Astrocyte (in vitro differentiated cells and primary cell): Measurements from ENCODE around the gene ABLIM2. TPM values are rescaled to one million over a fixed set of nuclear protein-coding genes. Genes with fewer than 3 reads are reported as not detected.

Experiments used
- DNase-seq: peaks from one replicate; pipeline ENCODE4 v3.0.0-alpha.2; 2010; ENCODE audit warnings: low read depth
- FAIRE-seq: peaks from 2 replicates; lab custom pipeline; 2011; peaks lifted over from hg19 to GRCh38; lab: Jason Lieb, UNC
- H2AFZ ChIP-seq: 2 replicates; pipeline ENCODE4 v1.6.0; 2012; ENCODE audit warnings: low read depth, low read length, inconsistent platforms
- H3K27ac ChIP-seq: 2 replicates; pipeline ENCODE4 v1.5.1; 2011; ENCODE audit warnings: low read depth, low read length, inconsistent platforms
- H3K27me3 ChIP-seq: 2 replicates; pipeline ENCODE4 v1.6.0; 2011; ENCODE audit warnings: low read length, inconsistent platforms; ENCODE audit not compliant: insufficient read depth
- H3K36me3 ChIP-seq: 2 replicates; pipeline ENCODE4 v1.5.1; 2011; ENCODE audit warnings: low read length, inconsistent platforms; ENCODE audit not compliant: insufficient read depth
- H3K4me1 ChIP-seq: 2 replicates; pipeline ENCODE4 v1.5.1; 2011; ENCODE audit warnings: low read length, inconsistent platforms; ENCODE audit not compliant: insufficient read depth
- H3K4me2 ChIP-seq: 2 replicates; pipeline ENCODE4 v1.6.0; 2012; ENCODE audit warnings: low read length, inconsistent platforms
- H3K4me3 ChIP-seq: 2 replicates; pipeline ENCODE4 v1.5.1; 2011; ENCODE audit warnings: low read depth, mild to moderate bottlenecking, low read length, inconsistent platforms; ENCODE audit not compliant: insufficient read depth
- H3K79me2 ChIP-seq: 2 replicates; pipeline ENCODE4 v1.6.0; 2012; ENCODE audit warnings: mild to moderate bottlenecking, low read length, inconsistent platforms; ENCODE audit not compliant: insufficient read depth
- H3K9ac ChIP-seq: 2 replicates; pipeline ENCODE4 v1.6.0; 2012; ENCODE audit warnings: mild to moderate bottlenecking, low read length, inconsistent platforms
- H3K9me3 ChIP-seq: 2 replicates; pipeline ENCODE4 v1.5.1; 2012; ENCODE audit warnings: low read depth, mild to moderate bottlenecking, low read length, inconsistent platforms; ENCODE audit not compliant: insufficient read depth
- H4K20me1 ChIP-seq: 2 replicates; pipeline ENCODE4 v1.6.0; 2012; ENCODE audit warnings: low read length, inconsistent platforms; ENCODE audit not compliant: insufficient read depth
- H3K27ac Mint-ChIP-seq: one replicate; pipeline ENCODE4 v1.8.0; 2021; ENCODE audit warnings: mild to moderate bottlenecking, mixed read lengths; ENCODE audit not compliant: unreplicated experiment
- H3K27me3 Mint-ChIP-seq: one replicate; pipeline ENCODE4 v1.8.0; 2021; ENCODE audit warnings: low read depth, mixed read lengths; ENCODE audit not compliant: unreplicated experiment
- H3K36me3 Mint-ChIP-seq: one replicate; pipeline ENCODE4 v1.8.0; 2021; ENCODE audit warnings: low read depth, mixed read lengths; ENCODE audit not compliant: unreplicated experiment
- H3K4me1 Mint-ChIP-seq: one replicate; pipeline ENCODE4 v1.8.0; 2021; ENCODE audit warnings: low read depth, mixed read lengths; ENCODE audit not compliant: unreplicated experiment
- H3K4me3 Mint-ChIP-seq: one replicate; pipeline ENCODE4 v1.8.0; 2021; ENCODE audit warnings: mild to moderate bottlenecking, moderate library complexity, mixed read lengths; ENCODE audit not compliant: unreplicated experiment
- H3K9me3 Mint-ChIP-seq: one replicate; pipeline ENCODE4 v1.8.0; 2021; ENCODE audit warnings: mild to moderate bottlenecking, mixed read lengths; ENCODE audit not compliant: unreplicated experiment
- EZH2 ChIP-seq: IDR thresholded peaks from 2 replicates; pipeline ENCODE4 v1.6.1; 2012; ENCODE audit warnings: mild to moderate bottlenecking, low read length, inconsistent platforms; ENCODE audit not compliant: insufficient read depth
- total RNA-seq: library from RNA; stranded (reverse); gene quantifications from 2 replicates; pipeline ENCODE4 v1.2.1, GENCODE V29; 2021
- TF ChIP-seq, protein P1 (sequence below): IDR thresholded peaks from 2 replicates; pipeline ENCODE4 v1.5.1; 2011; ENCODE audit warnings: low read depth, mild to moderate bottlenecking, inconsistent platforms, low read length, moderate library complexity; ENCODE audit not compliant: insufficient read depth

The ABLIM2 gene
- total RNA-seq, 1 donor from 2014 or later: 0.50 TPM

DNA sequence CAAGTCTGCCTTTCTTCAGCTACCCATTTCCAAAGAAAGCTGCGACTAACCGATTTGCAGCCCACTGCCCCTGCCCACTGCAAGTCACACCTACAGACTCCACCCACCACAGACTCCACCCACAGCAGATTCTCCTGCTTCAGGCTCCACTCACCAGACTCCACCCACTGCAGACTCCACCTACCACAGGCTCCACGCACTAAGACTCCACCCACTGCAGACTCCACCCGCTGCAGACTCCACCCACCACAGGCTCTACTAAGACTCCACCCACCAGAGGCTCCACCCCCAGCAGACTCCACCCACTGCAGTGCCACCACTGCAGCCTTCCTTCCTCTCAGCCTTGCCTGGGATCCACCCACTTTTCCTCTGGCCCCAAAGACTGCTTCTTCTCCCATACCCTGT lies 41.3 kb downstream of the ABLIM2 start:
- no peaks in the 10 kb centered on the region for H3K79me2 ChIP-seq
- Mint-ChIP-seq H3K27me3 (peaks cover 65% of the 10 kb centered on the region), H3K4me1 (no peaks in the 10 kb centered on the region), H3K36me3 (peaks cover 2% of the 10 kb centered on the region), H3K27ac (no peak overlapping the region), H3K4me3 (no peak overlapping the region), H3K9me3 (peaks cover 6% of the 10 kb centered on the region)
- H3K36me3 ChIP-seq: no peaks in the 10 kb centered on the region
- DNase-seq (no peak), FAIRE-seq (no peak)
- H3K9me3 ChIP-seq: no peaks in the 10 kb centered on the region
- H3K4me2 ChIP-seq: no peak overlapping the region
- H3K9ac ChIP-seq: no peak overlapping the region
- H4K20me1 ChIP-seq: no peaks in the 10 kb centered on the region
- peaks cover 11% of the 10 kb centered on the region for H3K27me3 ChIP-seq
- no peak overlapping the region for H3K27ac ChIP-seq
- H2AFZ ChIP-seq: no peak overlapping the region
- TF ChIP-seq EZH2: no peak
- TF ChIP-seq, protein P1, sequence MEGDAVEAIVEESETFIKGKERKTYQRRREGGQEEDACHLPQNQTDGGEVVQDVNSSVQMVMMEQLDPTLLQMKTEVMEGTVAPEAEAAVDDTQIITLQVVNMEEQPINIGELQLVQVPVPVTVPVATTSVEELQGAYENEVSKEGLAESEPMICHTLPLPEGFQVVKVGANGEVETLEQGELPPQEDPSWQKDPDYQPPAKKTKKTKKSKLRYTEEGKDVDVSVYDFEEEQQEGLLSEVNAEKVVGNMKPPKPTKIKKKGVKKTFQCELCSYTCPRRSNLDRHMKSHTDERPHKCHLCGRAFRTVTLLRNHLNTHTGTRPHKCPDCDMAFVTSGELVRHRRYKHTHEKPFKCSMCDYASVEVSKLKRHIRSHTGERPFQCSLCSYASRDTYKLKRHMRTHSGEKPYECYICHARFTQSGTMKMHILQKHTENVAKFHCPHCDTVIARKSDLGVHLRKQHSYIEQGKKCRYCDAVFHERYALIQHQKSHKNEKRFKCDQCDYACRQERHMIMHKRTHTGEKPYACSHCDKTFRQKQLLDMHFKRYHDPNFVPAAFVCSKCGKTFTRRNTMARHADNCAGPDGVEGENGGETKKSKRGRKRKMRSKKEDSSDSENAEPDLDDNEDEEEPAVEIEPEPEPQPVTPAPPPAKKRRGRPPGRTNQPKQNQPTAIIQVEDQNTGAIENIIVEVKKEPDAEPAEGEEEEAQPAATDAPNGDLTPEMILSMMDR: no peak
- no peak overlapping the region for H3K4me3 ChIP-seq
- no peaks in the 10 kb centered on the region for H3K4me1 ChIP-seq

DNA sequence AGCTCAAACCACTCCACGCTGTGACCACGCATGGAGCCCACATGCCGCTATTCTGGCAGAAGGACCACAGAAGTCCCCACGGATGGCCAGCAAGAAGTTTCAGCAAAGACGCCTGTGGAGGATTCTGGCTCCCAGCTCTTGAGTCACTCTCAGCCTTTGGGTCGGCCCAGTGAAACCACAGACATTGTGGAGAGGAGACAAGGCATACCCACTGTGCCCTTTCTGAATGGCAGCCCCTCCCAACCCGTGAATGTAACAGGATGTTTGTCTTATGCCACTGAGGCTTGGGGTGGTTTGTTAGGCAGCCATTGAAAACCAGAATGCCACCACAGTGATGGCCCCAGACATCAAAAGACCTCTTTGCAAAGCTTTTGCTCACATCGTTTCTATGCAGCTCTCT lies 42.7 kb downstream of the ABLIM2 start:
- Histone ChIP-seq H3K27ac (no peak overlapping the region), H3K27me3 (peaks cover 13% of the 10 kb centered on the region), H3K9me3 (no peaks in the 10 kb centered on the region), H3K36me3 (no peaks in the 10 kb centered on the region), H2AFZ (no peak overlapping the region), H3K4me2 (no peak overlapping the region), H3K4me1 (no peaks in the 10 kb centered on the region), H3K4me3 (no peak overlapping the region), H3K9ac (no peak overlapping the region), H4K20me1 (no peaks in the 10 kb centered on the region), H3K79me2 (no peaks in the 10 kb centered on the region)
- TF ChIP-seq, protein P1: no peak
- no peak for TF ChIP-seq EZH2
- Mint-ChIP-seq H3K27me3 (peaks cover 70% of the 10 kb centered on the region), H3K27ac (no peak overlapping the region), H3K36me3 (peaks cover 2% of the 10 kb centered on the region), H3K4me3 (no peak overlapping the region), H3K4me1 (no peaks in the 10 kb centered on the region), H3K9me3 (peaks cover 6% of the 10 kb centered on the region)
- DNase-seq (no peak), FAIRE-seq (no peak)

DNA sequence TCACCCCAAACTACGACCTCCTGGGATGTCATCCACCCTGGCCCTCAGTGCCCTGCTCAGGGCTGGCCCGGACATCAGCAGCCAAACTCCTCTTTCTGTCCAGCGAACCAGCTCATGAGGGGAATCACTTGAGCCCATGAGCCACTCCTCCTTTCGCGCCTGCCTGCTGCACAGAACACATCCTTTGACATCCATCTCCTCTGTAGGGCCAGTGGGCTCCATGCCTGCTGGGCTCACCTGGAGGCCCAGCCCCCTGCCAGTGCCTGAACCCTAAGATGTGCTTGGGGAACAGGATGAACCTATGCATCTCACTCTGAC lies 43.5 kb downstream of the ABLIM2 start:
- no peaks in the 10 kb centered on the region for H3K36me3 ChIP-seq
- H3K4me1 ChIP-seq: no peaks in the 10 kb centered on the region
- H4K20me1 ChIP-seq: no peaks in the 10 kb centered on the region
- no peak for DNase-seq
- H3K79me2 ChIP-seq: no peaks in the 10 kb centered on the region
- H3K9me3 ChIP-seq: no peaks in the 10 kb centered on the region
- H3K27ac ChIP-seq: no peak overlapping the region
- H3K9me3 Mint-ChIP-seq: peaks cover 6% of the 10 kb centered on the region
- H3K27me3 ChIP-seq: peaks cover 15% of the 10 kb centered on the region
- H3K36me3 Mint-ChIP-seq: peaks cover 2% of the 10 kb centered on the region
- no peak overlapping the region for H3K9ac ChIP-seq
- H3K27ac Mint-ChIP-seq: no peak overlapping the region
- H3K4me3 ChIP-seq: no peak overlapping the region
- no peak overlapping the region for H3K4me2 ChIP-seq
- no peak for TF ChIP-seq EZH2
- TF ChIP-seq, protein P1: no peak
- no peak overlapping the region for H2AFZ ChIP-seq
- no peak for FAIRE-seq
- peaks cover 2% of the 10 kb centered on the region for H3K4me1 Mint-ChIP-seq
- H3K4me3 Mint-ChIP-seq: no peak overlapping the region
- H3K27me3 Mint-ChIP-seq: peaks cover 67% of the 10 kb centered on the region
